CD4-positive, alpha-beta T cell (primary cell): ENCODE results near the gene RNF32. TPM values are rescaled to one million over a fixed set of nuclear protein-coding genes. Genes with fewer than 3 reads are reported as not detected.

Source experiments
- ATAC-seq: fragments of 200-7000 bp; cut with Tn5 transposase; one replicate; pipeline ENCODE4 v1.10.0; 2022; ENCODE audit warnings: mild to moderate bottlenecking; ENCODE audit not compliant: poor library complexity
- CTCF ChIA-PET: fragments of 350-600 bp; sonication (Branson Sonifier 250); formaldehyde crosslinking; loops from one replicate; lab custom pipeline; 2021; ENCODE audit warnings: antibody characterized with exemption, inconsistent platforms; lab: Charles Lee
- POLR2A ChIA-PET: fragments of 350-600 bp; sonication (Branson Sonifier 250); formaldehyde crosslinking; loops from one replicate; lab custom pipeline; 2021; ENCODE audit warnings: antibody characterized with exemption, inconsistent platforms; lab: Charles Lee
- DNase-seq, 14 experiments: peaks; one replicate each; pipeline ENCODE4 v3.0.0-alpha.2; 2013 to 2020; ENCODE audit warnings: mixed read lengths in 2 of 14
- H3K27ac ChIP-seq, 2 donors: one replicate each; pipeline versions ENCODE4 v1.5.1 to v1.7.0; 2013; ENCODE audit warnings: low read length in 2 of 2, low read depth in 1 of 2, mild to moderate bottlenecking in 1 of 2
- H3K27me3 ChIP-seq, 2 experiments: 1 replicate in 1 of 2; 2 replicates in 1 of 2; pipeline versions ENCODE4 v1.6.1 to v1.7.0; 2013; ENCODE audit warnings: low read length in 2 of 2, control low read depth in 1 of 2, mild to moderate bottlenecking in 1 of 2, moderate library complexity in 1 of 2; ENCODE audit not compliant: insufficient read depth in 2 of 2, control insufficient read depth in 1 of 2
- H3K36me3 ChIP-seq: one replicate; pipeline ENCODE4 v1.6.1; 2013; ENCODE audit warnings: low read length, control low read depth; ENCODE audit not compliant: insufficient read depth
- H3K4me1 ChIP-seq: one replicate; pipeline ENCODE4 v1.6.1; 2013; ENCODE audit warnings: low read length, control low read depth; ENCODE audit not compliant: insufficient read depth
- H3K4me3 ChIP-seq: one replicate; pipeline ENCODE4 v1.5.1; 2013; ENCODE audit warnings: mild to moderate bottlenecking, low read length, moderate library complexity
- H3K9me3 ChIP-seq, 2 experiments: 1 replicate in 1 of 2; 2 replicates in 1 of 2; pipeline versions ENCODE4 v1.6.1 to v1.7.0; 2013; ENCODE audit warnings: low read length in 2 of 2, mild to moderate bottlenecking in 2 of 2, control low read depth in 1 of 2, moderate library complexity in 1 of 2; ENCODE audit not compliant: control insufficient read depth in 1 of 2, insufficient read depth in 1 of 2
- H3K27ac Mint-ChIP-seq: one replicate; pipeline ENCODE4 v1.8.0; 2020; ENCODE audit warnings: mixed read lengths
- H3K27me3 Mint-ChIP-seq: one replicate; pipeline ENCODE4 v1.8.0; 2021; ENCODE audit warnings: mixed read lengths
- H3K36me3 Mint-ChIP-seq: one replicate; pipeline ENCODE4 v1.8.0; 2021; ENCODE audit warnings: low read depth, mixed read lengths
- H3K4me1 Mint-ChIP-seq: one replicate; pipeline ENCODE4 v1.8.0; 2021; ENCODE audit warnings: low read depth, mixed read lengths
- H3K4me3 Mint-ChIP-seq: one replicate; pipeline ENCODE4 v1.8.0; 2020; ENCODE audit warnings: mild to moderate bottlenecking, mixed read lengths
- H3K9me3 Mint-ChIP-seq: one replicate; pipeline ENCODE4 v1.8.0; 2020; ENCODE audit warnings: mixed read lengths
- CTCF ChIP-seq: fragments of 200-600 bp; IDR thresholded peaks from one replicate; pipeline ENCODE4 v1.8.0; 2022; ENCODE audit warnings: antibody characterized with exemption, mild to moderate bottlenecking
- intact Hi-C, 2 experiments: fragments of 100-400 bp; cut with DNase I in 1 of 2; cut with micrococcal nuclease in 1 of 2; formaldehyde crosslinking; loops; one replicate each; pipeline versions ENCODE4 v1.15.1 to v1.9.0; 2023 to 2025; cut with DNase I, micrococcal nuclease
- total RNA-seq, 174 experiments: library from RNA in 2 of 174; stranded (reverse) in 2 of 174; gene quantifications; one replicate each; pipeline ENCODE4 v1.2.3 and lab custom pipeline; 2021 to 2026

The RNF32 gene
- total RNA-seq, 2 experiments from 2014 or later: 0.99 TPM; not detected in 1

GRCh38 chr7:156600496-156600895 is 40.1 kb upstream of the RNF32 start:
- ChIA-PET CTCF (interaction anchor here (1.0 kb wide), 1 partner anchor 12 kb away, joined by 3 read pairs; no protein-coding TSS in a partner anchor), POLR2A (no interaction called here)
- DNase-seq (no peak), ATAC-seq (no peak)
- H3K4me1 ChIP-seq: no peaks in the 10 kb centered on the region
- no peaks in the 10 kb centered on the region for H3K4me1 Mint-ChIP-seq
- H3K27me3 ChIP-seq: peaks cover 5 to 7% of the 10 kb centered on the region in 2 experiments
- H3K27ac ChIP-seq: no peak overlapping the region
- H3K36me3 ChIP-seq: no peaks in the 10 kb centered on the region
- intact Hi-C loops: no loop called here
- H3K4me3 Mint-ChIP-seq: no peak overlapping the region
- peaks cover 4% of the 10 kb centered on the region for H3K9me3 Mint-ChIP-seq
- TF ChIP-seq CTCF: no peak
- no peaks in the 10 kb centered on the region for H3K36me3 Mint-ChIP-seq
- no peak overlapping the region for H3K27ac Mint-ChIP-seq
- H3K4me3 ChIP-seq: no peak overlapping the region
- H3K27me3 Mint-ChIP-seq: peaks cover 25% of the 10 kb centered on the region
- no peaks in the 10 kb centered on the region for H3K9me3 ChIP-seq

DNA sequence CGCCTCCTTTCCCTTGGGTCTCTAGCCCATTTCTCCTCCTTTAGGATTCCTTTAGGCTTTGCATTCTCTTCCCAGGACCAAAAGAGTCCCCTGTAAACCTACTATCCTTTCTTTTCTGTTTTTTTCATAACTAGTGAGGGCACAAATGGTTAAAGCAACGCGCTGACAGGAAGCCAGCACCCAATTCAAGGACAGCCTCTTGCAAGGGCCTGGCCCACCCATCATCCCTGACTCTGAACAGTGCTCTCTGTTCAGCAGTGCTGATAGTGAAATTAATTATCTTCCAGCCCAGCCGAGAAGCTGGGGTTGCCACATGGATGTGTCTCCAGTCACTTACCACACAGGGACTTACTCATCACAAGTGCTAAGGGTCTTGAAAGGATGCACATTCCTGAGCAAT is 38.3 kb upstream of the RNF32 start:
- Mint-ChIP-seq H3K9me3 (peaks cover 4% of the 10 kb centered on the region), H3K36me3 (no peaks in the 10 kb centered on the region), H3K4me3 (no peak overlapping the region), H3K27ac (no peak overlapping the region), H3K4me1 (no peaks in the 10 kb centered on the region), H3K27me3 (peaks cover 32% of the 10 kb centered on the region)
- Histone ChIP-seq H3K9me3 (peaks cover 0 to 2% of the 10 kb centered on the region in 2 experiments), H3K36me3 (no peaks in the 10 kb centered on the region), H3K4me1 (peaks cover 4% of the 10 kb centered on the region), H3K27ac (no peak overlapping the region), H3K4me3 (no peak overlapping the region), H3K27me3 (peaks cover 10 to 16% of the 10 kb centered on the region in 2 experiments)
- TF ChIP-seq CTCF: no peak
- CTCF ChIA-PET: no interaction called here
- no peak for DNase-seq
- intact Hi-C loops: no loop called here
- ATAC-seq: no peak
- POLR2A ChIA-PET: no interaction called here

- H3K27ac ChIP-seq: no peak overlapping the region
- Mint-ChIP-seq H3K27me3 (peaks cover 36% of the 10 kb centered on the region), H3K4me3 (no peak overlapping the region), H3K4me1 (peaks cover 2% of the 10 kb centered on the region), H3K9me3 (no peaks in the 10 kb centered on the region), H3K27ac (no peak overlapping the region), H3K36me3 (no peaks in the 10 kb centered on the region)
- TF ChIP-seq CTCF: no peak
- H3K27me3 ChIP-seq: peaks cover 15 to 23% of the 10 kb centered on the region in 2 experiments
- intact Hi-C loops: no loop called here
- H3K36me3 ChIP-seq: no peaks in the 10 kb centered on the region
- POLR2A ChIA-PET: no interaction called here
- CTCF ChIA-PET: no interaction called here
- DNase-seq: no peak
- H3K4me1 ChIP-seq: peaks cover 10% of the 10 kb centered on the region
- H3K4me3 ChIP-seq: no peak overlapping the region
- ATAC-seq: no peak
- peaks cover 0 to 4% of the 10 kb centered on the region in 2 experiments for H3K9me3 ChIP-seq
Measured at GRCh38 chr7:156603011-156603410, 37.6 kb upstream of the RNF32 start.
